Measurements from ENCODE around the gene UBE2L5. TPM values are rescaled to one million over a fixed set of nuclear protein-coding genes. Genes with fewer than 3 reads are reported as not detected.

UBE2L5 gene
- total RNA-seq, 2 experiments from 2014 or later = not detected

GRCh38 chr13:30377312-30377685 is 45.0 kb upstream of the UBE2L5 start:
- H3K36me3 Mint-ChIP-seq (ENCODE audit: low read depth) = peaks cover 9% of the 10 kb centered on the region
- no peak for TF ChIP-seq CTCF (IDR thresholded peaks at IDR 0.05)
- H3K9me3 Mint-ChIP-seq = no peaks in the 10 kb centered on the region
- intact Hi-C loops (cut with micrococcal nuclease) = loop anchor here (2.0 to 10.0 kb wide), 2 partner anchors 18 to 88 kb away; partner anchors contain the start of gene HMGB1
- no peak for DNase-seq
- peak overlapping the region; percentile 79 for H3K27ac Mint-ChIP-seq
- H3K4me3 Mint-ChIP-seq = peak overlapping the region; percentile 74
- POLR2A ChIA-PET = interaction anchor here (1.0 to 2.1 kb wide), 4 partner anchors 8 to 80 kb away, joined by 3 to 7 read pairs (median 6); no protein-coding TSS in a partner anchor
- no peak for ATAC-seq
- peaks cover 76% of the 10 kb centered on the region for H3K4me1 Mint-ChIP-seq (ENCODE audit: low read depth)
- no peaks in the 10 kb centered on the region for H3K27me3 Mint-ChIP-seq
- CTCF ChIA-PET = interaction anchor here (1.4 to 3.7 kb wide), 3 partner anchors 12 to 245 kb away, joined by 6 to 18 read pairs (median 6); no protein-coding TSS in a partner anchor

GRCh38 chr13:30378191-30378590 is 44.1 kb upstream of the UBE2L5 start:
- no peak for TF ChIP-seq CTCF (IDR thresholded peaks at IDR 0.05)
- intact Hi-C loops (cut with micrococcal nuclease) = loop anchor here (10.0 kb wide), 1 partner anchor 87 kb away; the partner anchor contains the start of gene HMGB1
- ATAC-seq = no peak
- POLR2A ChIA-PET = interaction anchor here (0.6 to 1.6 kb wide), 3 partner anchors 10 to 88 kb away, joined by 3 to 4 read pairs (median 3); partner anchors contain the start of gene HMGB1
- Mint-ChIP-seq H3K27ac (peak overlapping the region; percentile 51), H3K27me3 (no peaks in the 10 kb centered on the region), H3K9me3 (no peaks in the 10 kb centered on the region), H3K36me3 (ENCODE audit: low read depth) (peaks cover 7% of the 10 kb centered on the region), H3K4me1 (ENCODE audit: low read depth) (peaks cover 74% of the 10 kb centered on the region), H3K4me3 (no peak overlapping the region)
- CTCF ChIA-PET = interaction anchor here (0.9 to 1.6 kb wide), 4 partner anchors 10 to 246 kb away, joined by 3 to 6 read pairs (median 4); no protein-coding TSS in a partner anchor
- DNase-seq = peak; percentile 23

- H3K9me3 Mint-ChIP-seq = no peaks in the 10 kb centered on the region
- TF ChIP-seq CTCF (IDR thresholded peaks at IDR 0.05) = no peak
- H3K4me3 Mint-ChIP-seq = no peak overlapping the region
- intact Hi-C loops (cut with micrococcal nuclease) = no loop called here
- ATAC-seq = no peak
- no peaks in the 10 kb centered on the region for H3K27me3 Mint-ChIP-seq
- ChIA-PET POLR2A (no interaction called here), CTCF (interaction anchor here (1.1 to 1.9 kb wide), 2 partner anchors 11 to 249 kb away, joined by 3 to 4 read pairs; no protein-coding TSS in a partner anchor)
- peaks cover 49% of the 10 kb centered on the region for H3K4me1 Mint-ChIP-seq (ENCODE audit: low read depth)
- no peak overlapping the region for H3K27ac Mint-ChIP-seq
- no peaks in the 10 kb centered on the region for H3K36me3 Mint-ChIP-seq (ENCODE audit: low read depth)
- DNase-seq = no peak
Measured at GRCh38 chr13:30381049-30381448, 41.2 kb upstream of the UBE2L5 start.

- H3K27me3 Mint-ChIP-seq = no peaks in the 10 kb centered on the region
- CTCF ChIA-PET = interaction anchor here (0.8 to 1.8 kb wide), 4 partner anchors 8 to 12 kb away, joined by 3 to 12 read pairs (median 4); no protein-coding TSS in a partner anchor
- DNase-seq (no peak), ATAC-seq (peak; percentile 39)
- H3K4me3 Mint-ChIP-seq = no peak overlapping the region
- no peaks in the 10 kb centered on the region for H3K36me3 Mint-ChIP-seq (ENCODE audit: low read depth)
- TF ChIP-seq CTCF (IDR thresholded peaks at IDR 0.05) = no peak
- intact Hi-C loops (cut with micrococcal nuclease) = no loop called here
- no peak overlapping the region for H3K27ac Mint-ChIP-seq
- POLR2A ChIA-PET = interaction anchor here (0.7 to 1.4 kb wide), 4 partner anchors 8 to 28 kb away, joined by 3 read pairs; no protein-coding TSS in a partner anchor
- H3K9me3 Mint-ChIP-seq = no peaks in the 10 kb centered on the region
- H3K4me1 Mint-ChIP-seq (ENCODE audit: low read depth) = peaks cover 31% of the 10 kb centered on the region
Measured at GRCh38 chr13:30382836-30383525, 39.3 kb upstream of the UBE2L5 start.
